ENCODE data around the gene SWI5. TPM values are rescaled to one million over a fixed set of nuclear protein-coding genes. Genes with fewer than 3 reads are reported as not detected.
"Not testable (repeated sequence)": the region's sequence is repeated elsewhere in the genome, so short reads cannot be mapped to it uniquely, and the experiment has no call there.

Gene SWI5
- total RNA-seq (10 to 100 TPM; 18.1 to 20.9 TPM), polyA plus RNA-seq (27.8 TPM)

DNA sequence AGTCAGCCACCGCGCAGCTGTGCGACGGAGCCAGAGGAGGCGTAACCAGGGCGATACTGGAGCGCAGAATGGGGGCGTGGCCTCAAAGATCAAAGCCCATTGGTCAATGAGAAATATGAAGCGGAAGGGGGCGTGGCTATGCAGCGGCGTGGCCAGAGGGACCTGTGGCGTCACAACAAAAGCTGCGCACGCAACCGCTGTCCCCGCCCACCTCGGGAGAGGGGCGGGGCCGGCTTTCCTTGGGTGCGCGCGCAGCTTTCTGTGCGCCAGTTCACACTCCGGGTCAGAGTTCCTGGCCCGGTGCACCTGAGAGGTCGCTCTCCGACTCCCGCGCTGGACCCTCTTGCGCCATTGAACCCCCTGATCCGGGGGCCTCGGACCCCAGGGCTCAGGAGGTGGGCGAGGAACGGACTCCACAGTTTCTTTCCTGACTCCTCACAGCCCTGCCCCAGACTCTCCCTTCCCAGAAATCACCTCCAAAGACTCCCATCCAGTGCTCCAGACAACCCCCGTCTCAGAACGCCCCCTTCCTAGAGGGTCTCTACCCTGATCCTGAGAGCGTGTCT, at the start of gene SWI5:
SWI5 (plus strand) TSS at position 269 of the 566 bp plus-strand sequence.
- Mint-ChIP-seq H3K4me3 (peak within 1 kb of the TSS; percentile 96 to 98 (median 97)), H3K36me3 (peaks cover 0 to 35% (median 3%) of the 10 kb centered on the region in 3 donors), H3K27me3 (peaks cover 0 to 3% of the 10 kb centered on the region in 2 donors), H3K4me1 (peaks cover 28 to 47% (median 43%) of the 10 kb centered on the region in 3 donors), H3K27ac (peak within 1 kb of the TSS; percentile 94 to 99 (median 97)), H3K9me3 (no peaks in the 10 kb centered on the region)
- Histone ChIP-seq H3K27ac (ENCODE audit: low read depth, low read length) (peak within 1 kb of the TSS; percentile 96), H3K4me1 (ENCODE audit: insufficient read depth, low read length) (peaks cover 19% of the 10 kb centered on the region), H3K4me3 (ENCODE audit: low read length) (peak within 1 kb of the TSS; percentile 98), H3K36me3 (ENCODE audit: insufficient read depth, low read length) (peaks cover 7% of the 10 kb centered on the region), H3K9me3 (ENCODE audit: low read length) (no peaks in the 10 kb centered on the region), H3K27me3 (ENCODE audit: insufficient read depth, low read length, poor library complexity, severe bottlenecking) (no peaks in the 10 kb centered on the region)
- POLR2A ChIA-PET: interaction anchor here (0.5 to 1.2 kb wide), 3 partner anchors 26 to 386 kb away, joined by 3 to 20 read pairs (median 4); partner anchors contain the start of gene URM1
- CTCF ChIA-PET: interaction anchor here (1.2 kb wide), 2 partner anchors 19 to 26 kb away, joined by 5 to 7 read pairs; no protein-coding TSS in a partner anchor
- peak; percentile 100 for DNase-seq

DNA sequence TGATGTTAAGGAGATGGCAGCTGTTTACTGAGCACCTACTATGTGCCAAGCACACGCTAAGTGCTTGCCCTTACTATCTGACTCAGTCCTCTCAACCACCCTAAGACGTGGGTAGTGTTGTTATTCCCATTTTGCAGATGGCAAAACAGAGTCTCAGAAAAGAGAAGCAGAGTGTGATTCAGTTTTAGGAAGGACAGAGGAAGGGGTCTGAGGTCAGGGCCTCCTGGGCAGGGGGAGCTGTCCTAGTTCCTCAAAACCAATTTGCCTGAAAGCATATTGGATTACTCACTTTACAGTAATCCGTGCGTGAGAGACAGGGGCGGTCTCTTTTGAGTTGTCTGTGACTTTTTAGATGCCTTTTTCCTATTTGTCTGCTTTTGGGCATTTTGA, 49.7 kb upstream of the SWI5 start:
- Mint-ChIP-seq H3K27ac (no peak overlapping the region), H3K9me3 (no peaks in the 10 kb centered on the region), H3K4me1 (no peaks in the 10 kb centered on the region), H3K27me3 (peaks cover 4 to 5% of the 10 kb centered on the region in 2 donors), H3K36me3 (no peaks in the 10 kb centered on the region), H3K4me3 (no peak overlapping the region)
- ChIA-PET CTCF (interaction anchor here (0.6 kb wide), 1 partner anchor 15 kb away, joined by 3 read pairs; no protein-coding TSS in a partner anchor), POLR2A (interaction anchor here (0.7 kb wide), 1 partner anchor 9 kb away, joined by 4 read pairs; no protein-coding TSS in a partner anchor)
- Histone ChIP-seq H3K4me3 (ENCODE audit: low read length) (no peak overlapping the region), H3K27ac (ENCODE audit: low read depth, low read length) (no peak overlapping the region), H3K36me3 (ENCODE audit: insufficient read depth, low read length) (no peaks in the 10 kb centered on the region), H3K27me3 (ENCODE audit: insufficient read depth, low read length, poor library complexity, severe bottlenecking) (no peaks in the 10 kb centered on the region), H3K4me1 (ENCODE audit: insufficient read depth, low read length) (no peaks in the 10 kb centered on the region), H3K9me3 (ENCODE audit: low read length) (no peaks in the 10 kb centered on the region)
- DNase-seq: no peak

DNA sequence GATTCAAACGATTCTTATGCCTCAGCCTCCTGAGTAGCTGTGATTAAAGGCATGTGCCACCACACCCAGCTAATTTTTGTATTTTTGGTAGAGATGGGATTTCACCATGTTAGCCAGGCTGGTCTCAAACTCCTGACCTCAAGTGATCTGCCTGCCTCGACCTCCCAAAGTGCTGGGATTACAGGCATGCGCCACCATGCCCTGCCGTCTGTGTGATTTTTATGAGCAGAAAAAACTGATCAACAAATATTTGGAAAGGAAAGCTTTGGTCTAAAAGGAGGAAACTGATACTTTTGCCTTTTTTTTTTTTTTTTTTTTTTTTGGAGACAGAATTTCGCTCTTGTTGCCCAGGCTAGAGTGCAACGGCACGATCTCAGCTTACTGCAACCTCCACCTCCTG, 45.2 kb upstream of the SWI5 start:
- H3K4me3 Mint-ChIP-seq; DNase-seq; H3K4me1 Mint-ChIP-seq; H3K27ac ChIP-seq (ENCODE audit: low read depth, low read length); H3K36me3 ChIP-seq (ENCODE audit: insufficient read depth, low read length); H3K27ac Mint-ChIP-seq; H3K36me3 Mint-ChIP-seq; H3K27me3 ChIP-seq (ENCODE audit: insufficient read depth, low read length, poor library complexity, severe bottlenecking); H3K4me1 ChIP-seq (ENCODE audit: insufficient read depth, low read length); H3K9me3 Mint-ChIP-seq; H3K9me3 ChIP-seq (ENCODE audit: low read length); H3K4me3 ChIP-seq (ENCODE audit: low read length); H3K27me3 Mint-ChIP-seq; CTCF ChIA-PET: not testable (repeated sequence)
- POLR2A ChIA-PET: interaction anchor here (0.7 kb wide), 1 partner anchor 33 kb away, joined by 3 read pairs; no protein-coding TSS in a partner anchor

DNA sequence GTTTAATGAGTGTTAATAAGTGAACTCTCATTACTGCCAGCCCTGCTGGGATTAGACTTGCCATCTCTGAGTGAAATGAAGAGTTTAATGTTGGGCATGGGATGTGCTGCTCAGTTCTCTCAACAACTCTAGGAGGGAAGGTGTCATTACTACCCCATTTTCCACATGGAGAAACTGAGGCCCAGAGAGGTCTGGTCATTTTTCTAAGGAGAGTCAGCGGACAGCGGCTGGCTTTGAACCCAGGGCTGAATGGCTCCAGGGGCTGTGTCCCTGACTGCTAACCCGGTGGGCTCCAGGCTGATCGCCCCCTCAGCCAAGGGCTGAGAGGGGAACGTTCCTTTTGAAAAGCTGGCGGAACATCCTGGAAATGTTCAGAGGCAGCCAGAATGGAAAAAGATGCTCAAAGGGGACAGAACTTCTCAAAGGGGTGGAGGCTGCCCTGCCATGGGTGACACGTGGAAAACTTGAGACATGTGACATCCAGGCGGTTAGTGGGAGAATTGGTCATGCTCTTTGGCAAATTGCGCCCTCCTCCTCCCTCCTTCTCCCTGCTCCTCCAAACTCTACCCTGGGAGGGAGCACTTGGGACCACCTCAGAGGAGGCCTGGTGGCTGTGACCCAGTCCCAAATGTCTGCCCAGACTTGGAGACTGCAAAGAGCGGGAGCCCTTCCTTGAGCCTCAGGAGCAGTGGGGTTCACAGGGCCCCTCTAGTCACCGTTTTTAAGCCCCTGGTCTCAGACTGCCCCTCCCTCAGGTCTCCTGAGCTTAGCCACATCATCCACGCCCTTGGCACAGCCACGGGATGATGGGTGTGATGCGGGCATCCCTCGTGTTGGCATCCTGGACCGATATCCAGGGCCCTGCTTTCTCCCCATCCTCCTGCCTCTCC, 44.2 kb upstream of the SWI5 start:
- H3K4me3 Mint-ChIP-seq: no peak overlapping the region
- CTCF ChIA-PET: no interaction called here
- H3K27me3 Mint-ChIP-seq: peaks cover 3 to 10% of the 10 kb centered on the region in 2 donors
- H3K36me3 ChIP-seq (ENCODE audit: insufficient read depth, low read length): no peaks in the 10 kb centered on the region
- peaks cover 0 to 4% (median 0%) of the 10 kb centered on the region in 5 donors for H3K9me3 Mint-ChIP-seq
- H3K36me3 Mint-ChIP-seq: peaks cover 0 to 2% (median 0%) of the 10 kb centered on the region in 3 donors
- H3K27me3 ChIP-seq (ENCODE audit: insufficient read depth, low read length, poor library complexity, severe bottlenecking): no peaks in the 10 kb centered on the region
- no peak overlapping the region for H3K27ac ChIP-seq (ENCODE audit: low read depth, low read length)
- H3K4me1 ChIP-seq (ENCODE audit: insufficient read depth, low read length): no peaks in the 10 kb centered on the region
- H3K9me3 ChIP-seq (ENCODE audit: low read length): no peaks in the 10 kb centered on the region
- H3K4me3 ChIP-seq (ENCODE audit: low read length): no peak overlapping the region
- DNase-seq: no peak
- H3K27ac Mint-ChIP-seq: no peak overlapping the region
- POLR2A ChIA-PET: interaction anchor here (0.7 kb wide), 1 partner anchor 34 kb away, joined by 3 read pairs; no protein-coding TSS in a partner anchor
- no peaks in the 10 kb centered on the region for H3K4me1 Mint-ChIP-seq

DNA sequence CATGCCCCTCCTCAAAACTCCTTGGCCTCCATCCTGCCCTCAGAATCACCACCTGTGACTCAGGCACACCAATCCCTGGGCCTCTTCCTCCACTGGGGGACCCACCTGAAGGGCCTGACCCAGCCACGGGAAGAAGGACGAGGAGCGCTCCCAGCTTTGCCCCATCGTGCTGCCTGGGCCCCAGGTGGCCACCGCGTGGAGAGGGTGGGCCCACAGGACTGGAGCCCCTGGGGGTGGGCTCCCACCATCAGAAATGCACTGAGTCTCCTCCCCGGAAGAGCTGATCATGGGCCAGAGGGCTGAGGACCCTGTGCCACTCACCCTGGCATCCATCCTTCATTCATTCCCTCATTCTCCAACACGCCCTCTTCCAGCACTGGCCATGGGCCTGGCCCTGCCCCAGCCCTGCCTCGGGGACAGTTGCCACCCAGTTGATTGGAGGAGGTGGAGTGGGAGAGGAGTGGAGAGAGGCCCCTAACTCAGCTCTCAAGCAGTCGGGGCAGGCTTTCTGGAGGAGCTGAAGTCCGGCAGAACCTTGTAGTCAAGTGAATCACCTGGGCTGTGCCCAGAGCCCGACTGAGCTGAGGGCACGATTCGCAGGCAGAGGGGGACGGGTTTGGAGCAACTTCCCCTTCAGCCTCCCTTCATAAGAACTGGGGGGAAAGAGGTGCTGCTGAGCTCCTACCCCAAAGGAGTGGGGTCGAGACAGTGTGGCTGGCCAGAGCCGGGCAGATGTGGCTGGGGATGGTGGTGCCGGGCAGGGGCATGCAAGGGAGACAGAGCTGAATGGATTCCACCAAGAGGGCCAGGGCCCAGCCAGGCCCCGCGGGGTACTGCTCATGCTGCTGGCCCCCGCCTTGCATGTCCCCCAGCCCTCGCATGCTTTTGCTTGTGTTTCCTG, 43.3 kb upstream of the SWI5 start:
- ChIA-PET POLR2A (no interaction called here), CTCF (no interaction called here)
- H3K36me3 ChIP-seq (ENCODE audit: insufficient read depth, low read length): no peaks in the 10 kb centered on the region
- no peak overlapping the region for H3K4me3 ChIP-seq (ENCODE audit: low read length)
- no peaks in the 10 kb centered on the region for H3K27me3 ChIP-seq (ENCODE audit: insufficient read depth, low read length, poor library complexity, severe bottlenecking)
- Mint-ChIP-seq H3K27ac (no peak overlapping the region), H3K27me3 (peaks cover under 1 to 10% of the 10 kb centered on the region in 2 donors), H3K4me3 (no peak overlapping the region), H3K4me1 (no peaks in the 10 kb centered on the region), H3K36me3 (peaks cover 0 to 2% (median 0%) of the 10 kb centered on the region in 3 donors), H3K9me3 (peaks cover 0 to 4% (median 0%) of the 10 kb centered on the region in 5 donors)
- H3K4me1 ChIP-seq (ENCODE audit: insufficient read depth, low read length): no peaks in the 10 kb centered on the region
- H3K27ac ChIP-seq (ENCODE audit: low read depth, low read length): no peak overlapping the region
- no peaks in the 10 kb centered on the region for H3K9me3 ChIP-seq (ENCODE audit: low read length)
- DNase-seq: no peak

DNA sequence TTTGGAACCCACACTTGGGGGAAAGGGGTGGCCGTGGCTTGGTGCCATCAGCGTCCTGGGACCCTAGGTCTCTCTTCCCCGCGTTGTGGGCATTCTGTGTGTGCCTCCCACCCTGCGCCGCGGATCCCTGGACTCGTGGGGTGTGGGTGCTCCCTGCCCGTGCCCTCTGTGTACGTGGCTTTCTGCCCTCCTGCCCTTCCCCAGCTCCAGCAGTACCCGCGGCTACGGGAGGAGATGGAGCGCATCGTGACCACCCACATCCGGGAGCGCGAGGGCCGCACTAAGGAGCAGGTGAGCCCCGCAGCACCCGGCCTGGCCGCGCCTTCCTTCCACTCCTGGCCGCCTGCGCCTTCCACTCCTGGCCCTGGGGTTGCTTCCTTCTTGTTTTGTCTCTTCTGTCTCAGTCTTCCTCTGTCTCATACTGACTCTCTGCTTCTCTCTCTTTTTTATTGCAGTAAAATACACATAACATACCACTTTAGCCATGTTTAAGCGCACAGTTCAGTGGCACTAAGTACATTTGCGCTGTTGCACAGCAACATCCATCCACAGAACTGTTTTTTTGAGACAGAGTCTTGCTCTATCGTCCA, 42.2 kb upstream of the SWI5 start:
- Histone ChIP-seq H3K4me1 (ENCODE audit: insufficient read depth, low read length) (no peaks in the 10 kb centered on the region), H3K4me3 (ENCODE audit: low read length) (no peak overlapping the region), H3K27ac (ENCODE audit: low read depth, low read length) (no peak overlapping the region), H3K27me3 (ENCODE audit: insufficient read depth, low read length, poor library complexity, severe bottlenecking) (no peaks in the 10 kb centered on the region), H3K9me3 (ENCODE audit: low read length) (no peaks in the 10 kb centered on the region), H3K36me3 (ENCODE audit: insufficient read depth, low read length) (no peaks in the 10 kb centered on the region)
- ChIA-PET CTCF (no interaction called here), POLR2A (no interaction called here)
- Mint-ChIP-seq H3K4me3 (no peak overlapping the region), H3K27ac (no peak overlapping the region), H3K9me3 (peaks cover 0 to 4% (median 0%) of the 10 kb centered on the region in 5 donors), H3K4me1 (no peaks in the 10 kb centered on the region), H3K36me3 (peaks cover 0 to 2% (median 0%) of the 10 kb centered on the region in 3 donors), H3K27me3 (peaks cover 1 to 10% of the 10 kb centered on the region in 2 donors)
- DNase-seq: no peak

DNA sequence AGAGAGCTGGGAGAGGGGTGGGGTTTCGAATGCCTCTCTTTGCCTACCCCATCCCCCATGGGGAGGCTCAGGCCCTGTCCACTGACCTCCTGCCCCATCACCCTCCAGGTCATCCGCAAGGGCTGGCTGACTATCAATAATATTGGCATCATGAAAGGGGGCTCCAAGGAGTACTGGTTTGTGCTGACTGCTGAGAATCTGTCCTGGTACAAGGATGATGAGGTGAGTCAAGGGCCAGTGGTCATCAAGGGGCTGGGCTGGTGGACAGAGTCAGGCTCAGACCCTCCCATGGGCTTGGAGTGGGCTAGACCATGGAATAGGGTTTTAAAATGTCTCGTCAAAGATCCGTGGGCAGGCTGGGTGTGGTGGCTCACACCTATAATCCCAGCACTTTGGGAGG, 34.0 kb upstream of the SWI5 start:
- H3K36me3 Mint-ChIP-seq: no peaks in the 10 kb centered on the region
- H3K4me3 ChIP-seq (ENCODE audit: low read length): no peak overlapping the region
- peaks cover 6% of the 10 kb centered on the region for H3K27me3 ChIP-seq (ENCODE audit: insufficient read depth, low read length, poor library complexity, severe bottlenecking)
- no peaks in the 10 kb centered on the region for H3K9me3 ChIP-seq (ENCODE audit: low read length)
- H3K36me3 ChIP-seq (ENCODE audit: insufficient read depth, low read length): no peaks in the 10 kb centered on the region
- H3K27ac Mint-ChIP-seq: no peak overlapping the region
- peaks cover 0 to 6% (median 4%) of the 10 kb centered on the region in 3 donors for H3K4me1 Mint-ChIP-seq
- peaks cover 12 to 26% of the 10 kb centered on the region in 2 donors for H3K27me3 Mint-ChIP-seq
- no peaks in the 10 kb centered on the region for H3K9me3 Mint-ChIP-seq
- POLR2A ChIA-PET: no interaction called here
- DNase-seq: no peak
- no peak overlapping the region for H3K27ac ChIP-seq (ENCODE audit: low read depth, low read length)
- no peak overlapping the region for H3K4me3 Mint-ChIP-seq
- H3K4me1 ChIP-seq (ENCODE audit: insufficient read depth, low read length): no peaks in the 10 kb centered on the region
- CTCF ChIA-PET: interaction anchor here (1.4 kb wide), 1 partner anchor 8 kb away, joined by 3 read pairs; no protein-coding TSS in a partner anchor
